Activated CD4-positive, alpha-beta T cell treated with anti-CD3 and anti-CD28 coated beads, Interleukin-2, amount 50 U/mL, for 24 hours (primary cell): ENCODE data around the gene LACC1.
A peak's percentile ranks its signal among the peaks of the same experiment; 100 is the strongest.

Experiments
- DNase-seq, 2 donors: peaks; one replicate each; pipeline ENCODE4 v3.0.0-alpha.2; 2020; ENCODE audit warnings: low read depth in 1 of 2, low spot score in 1 of 2

Gene LACC1

DNA sequence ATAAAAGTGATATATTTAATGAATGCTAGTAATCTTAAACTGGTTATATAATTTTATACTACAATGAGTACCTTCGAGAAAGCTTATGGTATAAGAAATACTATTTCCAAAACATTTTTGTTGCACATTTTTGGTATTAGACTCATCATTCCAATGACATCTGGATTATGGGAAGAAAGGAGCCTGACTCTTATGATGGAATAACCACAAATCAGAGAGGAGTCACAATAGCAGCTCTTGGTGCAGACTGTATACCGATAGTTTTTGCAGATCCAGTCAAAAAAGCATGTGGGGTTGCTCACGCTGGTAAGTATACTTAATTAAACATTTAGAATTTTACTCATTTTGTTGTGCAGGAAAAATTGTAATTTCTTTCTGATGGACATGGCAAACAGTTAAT, 3.9 kb downstream of the LACC1 start:
- DNase-seq: no peak

DNA sequence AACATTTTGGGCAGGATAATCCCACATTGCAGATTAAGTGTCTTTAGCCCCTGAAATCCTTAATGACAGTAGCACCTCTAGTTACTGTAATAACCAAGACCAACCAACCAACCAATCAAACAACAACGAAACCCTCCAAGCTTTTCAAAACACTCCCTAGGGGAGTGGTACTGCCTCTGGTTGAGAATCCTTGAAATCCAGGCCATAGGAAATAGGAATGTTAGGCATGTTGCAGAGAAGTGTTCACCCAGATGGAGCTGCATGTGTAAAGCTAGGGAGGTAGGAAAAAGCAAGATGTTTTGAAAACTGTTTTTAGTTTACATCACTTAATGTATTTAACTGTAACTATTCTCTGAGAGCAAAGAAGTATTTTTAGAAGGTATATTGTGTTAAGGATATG, 4.5 kb downstream of the LACC1 start:
- no peak for DNase-seq

GRCh38 chr13:43894438-43894837, 14.7 kb downstream of the LACC1 start:
- no peak for DNase-seq

GRCh38 chr13:43895940-43896339, 16.2 kb downstream of the LACC1 start:
- DNase-seq: no peak

GRCh38 chr13:43905435-43906031, 25.8 kb downstream of the LACC1 start:
- DNase-seq: peak in 1 of 2 donors; percentile 39

- peak in 1 of 2 donors; percentile 2 for DNase-seq
Measured at GRCh38 chr13:43908156-43909126, 28.7 kb downstream of the LACC1 start.

GRCh38 chr13:43910856-43911255, 31.2 kb downstream of the LACC1 start:
- no peak for DNase-seq

GRCh38 chr13:43911278-43911677, 31.6 kb downstream of the LACC1 start:
- no peak for DNase-seq

DNA sequence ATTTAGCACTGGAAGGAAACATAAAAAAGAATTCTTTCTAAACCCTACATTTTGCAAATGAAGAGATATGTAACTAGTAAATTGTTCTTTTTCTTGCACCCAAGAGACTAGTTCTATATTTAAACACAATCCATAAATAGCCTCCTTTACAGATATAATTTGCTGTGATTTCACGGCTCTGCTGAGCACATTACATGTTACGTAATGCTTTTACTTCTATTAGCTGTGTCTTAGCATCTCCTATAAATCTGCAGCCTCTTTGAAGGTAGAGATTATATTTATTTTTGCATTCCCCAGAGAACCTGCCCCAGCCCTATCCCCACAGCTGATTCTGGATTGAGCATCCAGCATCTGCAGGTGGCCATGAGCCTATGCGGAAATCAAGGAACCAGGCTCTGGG, 32.2 kb downstream of the LACC1 start:
- DNase-seq: no peak

- no peak for DNase-seq
Measured at GRCh38 chr13:43915451-43915850, 35.7 kb downstream of the LACC1 start.

GRCh38 chr13:43916828-43917227, 37.1 kb downstream of the LACC1 start:
- no peak for DNase-seq

- no peak for DNase-seq
Measured at GRCh38 chr13:43918636-43919035, 38.9 kb downstream of the LACC1 start.

DNA sequence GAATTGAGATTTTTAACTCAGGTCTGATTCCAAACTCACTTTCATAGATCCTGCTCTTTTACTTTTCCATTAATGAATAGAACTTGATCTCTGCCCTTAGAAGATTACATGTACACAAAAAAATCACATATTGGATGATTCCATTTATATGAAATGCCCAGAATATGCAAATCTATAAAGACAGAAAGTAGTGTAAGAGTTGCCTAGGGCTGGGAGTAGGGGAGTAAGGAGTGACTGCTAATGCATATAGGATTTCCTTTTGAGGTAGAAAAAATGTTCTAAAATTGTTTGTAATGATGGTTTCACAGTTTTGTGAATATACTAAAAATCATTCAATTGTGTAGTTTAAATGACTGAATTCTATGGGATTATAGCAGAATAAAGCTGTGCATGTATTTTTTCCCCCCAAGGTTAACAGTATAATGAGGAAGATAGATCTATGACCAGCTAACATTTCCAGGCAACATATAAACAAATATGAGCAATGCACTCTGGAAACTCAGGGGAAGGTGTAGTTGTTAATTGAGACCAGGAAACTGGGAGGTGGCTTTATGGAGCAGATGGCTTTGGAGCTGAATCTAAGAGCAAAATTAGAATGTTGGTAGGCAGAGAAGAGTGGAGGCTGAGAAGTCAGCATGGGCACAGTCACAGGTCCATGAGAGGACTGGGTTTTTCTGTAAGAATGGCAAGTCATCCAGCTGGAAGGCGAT, 41.4 kb downstream of the LACC1 start:
- no peak for DNase-seq

GRCh38 chr13:43924549-43925245, 45.0 kb downstream of the LACC1 start:
- no peak for DNase-seq

- DNase-seq: no peak
Measured at GRCh38 chr13:43929947-43930346, 50.2 kb downstream of the LACC1 start.

DNA sequence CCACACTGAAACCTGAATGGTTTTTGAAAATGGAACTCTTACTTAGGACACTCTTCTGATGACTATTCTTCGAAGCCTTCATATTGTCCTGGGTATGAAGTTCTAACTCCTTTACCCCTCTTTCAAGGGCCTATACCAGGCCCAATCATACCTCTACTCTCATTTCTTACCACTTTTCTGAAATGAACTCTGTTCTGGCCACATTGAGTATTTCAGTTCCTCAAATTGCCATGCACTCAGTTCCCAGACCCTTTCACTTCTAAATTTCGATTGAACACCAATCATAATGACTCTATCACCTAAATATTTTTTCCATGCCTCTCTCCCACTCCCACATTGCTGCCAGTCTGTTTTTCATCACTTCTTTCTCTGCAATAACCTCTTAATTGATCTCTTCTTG, 53.7 kb downstream of the LACC1 start:
- no peak for DNase-seq

GRCh38 chr13:43934273-43934672, 54.6 kb downstream of the LACC1 start:
- DNase-seq: no peak

GRCh38 chr13:43935878-43936277, 56.2 kb downstream of the LACC1 start:
- DNase-seq: no peak

- no peak for DNase-seq
Measured at GRCh38 chr13:43936647-43937046, 56.9 kb downstream of the LACC1 start.

GRCh38 chr13:43937839-43938238, 58.1 kb downstream of the LACC1 start:
- no peak for DNase-seq

GRCh38 chr13:43938449-43938848, 58.7 kb downstream of the LACC1 start:
- no peak for DNase-seq
